ENCODE data around the gene PLBD2.
"Not testable (repeated sequence)": the region's sequence is repeated elsewhere in the genome, so short reads cannot be mapped to it uniquely, and the experiment has no call there.

Gene PLBD2

DNA sequence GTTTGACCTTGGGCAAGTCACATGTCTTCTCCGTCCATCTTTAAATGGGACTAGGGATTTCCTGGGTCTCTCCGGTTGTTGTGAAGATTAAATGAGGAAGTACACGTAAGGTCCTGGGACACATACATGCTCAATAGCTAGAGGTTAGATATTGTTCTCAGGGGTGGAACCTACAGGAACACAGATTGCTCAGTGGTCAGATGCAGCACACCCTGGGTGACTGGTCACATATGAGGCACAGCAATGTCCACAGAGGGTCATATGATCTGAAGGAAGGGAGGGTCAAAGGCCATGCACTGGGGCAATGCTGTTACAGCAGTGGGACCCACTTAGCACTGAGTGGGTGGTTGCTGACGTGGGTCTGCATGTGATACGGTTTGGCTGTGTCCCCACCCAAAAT lies 12.0 kb upstream of the PLBD2 start:
- TF ChIP-seq, protein P1, sequence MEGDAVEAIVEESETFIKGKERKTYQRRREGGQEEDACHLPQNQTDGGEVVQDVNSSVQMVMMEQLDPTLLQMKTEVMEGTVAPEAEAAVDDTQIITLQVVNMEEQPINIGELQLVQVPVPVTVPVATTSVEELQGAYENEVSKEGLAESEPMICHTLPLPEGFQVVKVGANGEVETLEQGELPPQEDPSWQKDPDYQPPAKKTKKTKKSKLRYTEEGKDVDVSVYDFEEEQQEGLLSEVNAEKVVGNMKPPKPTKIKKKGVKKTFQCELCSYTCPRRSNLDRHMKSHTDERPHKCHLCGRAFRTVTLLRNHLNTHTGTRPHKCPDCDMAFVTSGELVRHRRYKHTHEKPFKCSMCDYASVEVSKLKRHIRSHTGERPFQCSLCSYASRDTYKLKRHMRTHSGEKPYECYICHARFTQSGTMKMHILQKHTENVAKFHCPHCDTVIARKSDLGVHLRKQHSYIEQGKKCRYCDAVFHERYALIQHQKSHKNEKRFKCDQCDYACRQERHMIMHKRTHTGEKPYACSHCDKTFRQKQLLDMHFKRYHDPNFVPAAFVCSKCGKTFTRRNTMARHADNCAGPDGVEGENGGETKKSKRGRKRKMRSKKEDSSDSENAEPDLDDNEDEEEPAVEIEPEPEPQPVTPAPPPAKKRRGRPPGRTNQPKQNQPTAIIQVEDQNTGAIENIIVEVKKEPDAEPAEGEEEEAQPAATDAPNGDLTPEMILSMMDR (conservative IDR thresholded peaks at IDR 0.05; ENCODE audit: control insufficient read depth, insufficient read depth, low read depth, low read length): no peak
- no peak for DNase-seq (ENCODE audit: low read depth)
- H3K4me3 ChIP-seq (ENCODE audit: control insufficient read depth, low read depth, low read length): no peak overlapping the region

DNA sequence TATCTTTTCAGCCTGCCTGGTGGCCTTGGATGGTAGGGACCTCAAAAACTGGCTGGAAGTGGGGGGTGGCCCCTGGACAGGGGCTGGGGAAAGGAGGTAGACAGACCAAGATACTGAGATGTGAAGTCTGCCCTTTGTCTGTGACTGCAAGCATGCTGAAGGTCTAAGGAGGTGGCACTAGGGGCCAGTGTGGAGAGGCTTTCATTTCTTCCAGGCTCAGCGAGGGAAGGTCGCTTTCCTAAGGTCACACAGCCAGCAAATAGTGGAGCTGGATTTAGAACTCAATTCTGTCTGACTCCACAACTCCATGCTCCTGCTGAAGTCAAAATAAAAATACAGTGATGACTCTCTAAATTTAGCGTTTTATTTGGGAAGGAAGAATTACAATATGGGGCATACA lies 11.3 kb upstream of the PLBD2 start:
- no peak overlapping the region for H3K4me3 ChIP-seq (ENCODE audit: control insufficient read depth, low read depth, low read length)
- no peak for DNase-seq (ENCODE audit: low read depth)
- TF ChIP-seq, protein P1 (conservative IDR thresholded peaks at IDR 0.05; ENCODE audit: control insufficient read depth, insufficient read depth, low read depth, low read length): no peak

- TF ChIP-seq, protein P1 (conservative IDR thresholded peaks at IDR 0.05; ENCODE audit: control insufficient read depth, insufficient read depth, low read depth, low read length): no peak
- H3K4me3 ChIP-seq (ENCODE audit: control insufficient read depth, low read depth, low read length): no peak overlapping the region
- no peak for DNase-seq (ENCODE audit: low read depth)
These were observed 10.5 kb upstream of the PLBD2 start for GRCh38 chr12:113347892-113348291.

- H3K4me3 ChIP-seq (ENCODE audit: control insufficient read depth, low read depth, low read length): no peak overlapping the region
- TF ChIP-seq, protein P1 (conservative IDR thresholded peaks at IDR 0.05; ENCODE audit: control insufficient read depth, insufficient read depth, low read depth, low read length): no peak
- DNase-seq (ENCODE audit: low read depth): no peak
These were observed 9.4 kb upstream of the PLBD2 start for GRCh38 chr12:113348849-113349536.

GRCh38 chr12:113351089-113351488 lies 7.3 kb upstream of the PLBD2 start:
- no peak for DNase-seq (ENCODE audit: low read depth)
- H3K4me3 ChIP-seq (ENCODE audit: control insufficient read depth, low read depth, low read length): no peak overlapping the region
- TF ChIP-seq, protein P1 (conservative IDR thresholded peaks at IDR 0.05; ENCODE audit: control insufficient read depth, insufficient read depth, low read depth, low read length): no peak

DNA sequence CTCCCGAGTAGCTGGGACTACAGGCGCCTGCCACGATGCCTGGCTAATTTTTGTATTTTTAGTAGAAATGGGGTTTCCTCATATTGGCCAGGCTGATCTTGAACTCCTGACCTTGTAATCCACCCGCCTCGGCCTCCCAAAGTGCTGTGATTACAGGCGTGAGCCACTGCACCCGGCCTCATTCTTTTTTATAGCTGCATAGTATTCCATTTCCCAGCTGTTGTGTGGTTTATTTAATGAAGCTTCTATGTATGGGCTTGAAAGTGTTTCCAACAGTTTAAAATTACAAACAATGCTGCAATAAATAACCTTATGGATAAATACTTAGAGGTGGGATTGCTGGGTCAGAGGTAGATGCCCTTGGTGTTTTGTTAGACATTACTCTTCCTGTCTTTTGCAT lies 4.2 kb upstream of the PLBD2 start:
- H3K4me3 ChIP-seq (ENCODE audit: control insufficient read depth, low read depth, low read length); DNase-seq (ENCODE audit: low read depth): not testable (repeated sequence)

DNA sequence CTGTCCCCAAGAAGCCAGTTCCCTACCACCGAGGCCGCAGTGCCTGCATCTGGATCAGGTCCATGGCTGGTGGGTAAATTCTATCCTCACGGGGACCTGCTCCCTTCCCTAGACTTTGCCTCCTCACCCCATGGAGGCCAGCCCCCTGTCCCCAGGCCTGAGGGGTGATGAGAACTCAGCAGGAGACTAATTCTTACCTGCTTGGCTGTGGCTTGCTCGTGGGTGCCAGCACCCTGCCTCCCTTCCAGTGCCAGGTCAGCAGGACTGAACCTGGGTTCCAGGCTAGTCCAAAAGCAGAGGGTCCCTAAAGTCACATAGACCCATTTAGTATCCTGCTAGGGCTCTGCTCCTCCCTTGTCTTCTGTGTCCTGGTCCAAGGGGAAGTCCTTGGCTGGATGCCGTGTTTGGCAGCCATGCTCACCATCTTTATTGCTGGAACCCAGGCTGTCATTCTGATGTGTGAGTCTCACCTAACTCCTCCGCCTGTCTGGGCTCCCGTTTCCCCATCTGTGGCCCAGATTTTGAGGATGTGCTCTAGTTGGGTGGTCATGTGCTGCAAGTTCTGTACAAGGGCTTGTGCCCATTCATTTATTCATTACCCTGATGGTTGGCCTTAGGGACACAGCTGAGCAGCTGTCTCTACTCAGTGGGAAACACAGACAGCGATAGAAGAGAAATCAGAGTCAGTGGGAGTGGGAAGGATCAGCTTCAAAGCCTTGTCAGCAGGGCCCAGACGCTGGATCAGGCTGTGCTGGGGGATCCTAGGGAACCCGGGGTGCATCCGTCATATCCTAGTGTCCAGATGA lies 949 bp downstream of the PLBD2 start:
- H3K4me3 ChIP-seq (ENCODE audit: control insufficient read depth, low read depth, low read length): peak overlapping the region; percentile 85
- TF ChIP-seq, protein P1 (conservative IDR thresholded peaks at IDR 0.05; ENCODE audit: control insufficient read depth, insufficient read depth, low read depth, low read length): no peak

More for the DNA sequence above, 949 bp downstream of the PLBD2 start:
- peak; percentile 64 for DNase-seq (ENCODE audit: low read depth)

All from fibroblast of mammary gland (primary cell).